ENCODE measurements around the gene PPP1R14C. TPM values are rescaled to one million over a fixed set of nuclear protein-coding genes. Genes with fewer than 3 reads are reported as not detected.

PPP1R14C gene
- polyA plus RNA-seq, 3 donors, result 0.11 TPM; not detected in 2

DNA sequence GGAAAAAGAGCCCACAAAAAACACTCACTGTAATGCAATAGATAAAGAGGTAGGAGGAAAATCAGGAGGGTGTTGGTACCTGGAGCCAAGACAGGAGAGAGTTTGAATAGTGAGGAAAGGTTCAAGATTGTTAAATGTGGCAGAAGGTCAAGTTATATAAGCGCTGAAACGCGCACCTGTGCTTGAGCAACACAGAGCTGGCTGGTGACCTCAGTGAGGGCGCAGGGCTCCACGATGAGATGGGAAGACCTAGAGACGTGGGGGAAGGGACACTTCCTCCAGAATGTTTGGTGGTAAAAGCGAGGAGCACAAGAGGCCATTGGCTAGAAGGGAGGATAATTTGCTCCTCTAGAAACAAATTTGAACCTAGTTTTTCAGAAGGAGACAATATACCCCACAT, 4.2 kb upstream of the PPP1R14C start:
- TF ChIP-seq CTCF (IDR thresholded peaks at IDR 0.05), result no peak
- Histone ChIP-seq H3K9me3 (replicated peaks in 1 of 2; ENCODE audit: control insufficient read depth in 1 of 2, insufficient read depth in 1 of 2, low read length in 2 of 2) (peaks cover 26 to 28% of the 10 kb centered on the region in 2 donors), H4K20me1 (ENCODE audit: insufficient read depth, low read length) (no peaks in the 10 kb centered on the region), H3K27me3 (ENCODE audit: control insufficient read depth in 2 of 2, insufficient read depth in 2 of 2, low read length in 2 of 2) (peaks cover 25 to 45% of the 10 kb centered on the region in 2 donors), H3K79me2 (ENCODE audit: insufficient read depth, low read length) (no peaks in the 10 kb centered on the region), H3K36me3 (replicated peaks in 1 of 2; ENCODE audit: control insufficient read depth in 1 of 2, insufficient read depth in 2 of 2, low read length in 2 of 2) (no peaks in the 10 kb centered on the region), H3K4me1 (ENCODE audit: control insufficient read depth in 1 of 2, insufficient read depth in 2 of 2, low read length in 2 of 2) (peaks cover 16 to 20% of the 10 kb centered on the region in 2 donors), H3K9ac (ENCODE audit: insufficient read depth, low read length, poor library complexity, severe bottlenecking) (no peak overlapping the region), H3K27ac (ENCODE audit: low read depth in 1 of 2, low read length in 2 of 2) (no peak overlapping the region), H3K4me2 (replicated peaks; ENCODE audit: extremely low read depth, low read length, poor library complexity, severe bottlenecking) (no peak overlapping the region), H3K4me3 (replicated peaks in 1 of 3; ENCODE audit: low read depth in 2 of 3, low read length in 3 of 3) (no peak overlapping the region), H2AFZ (ENCODE audit: insufficient read depth, low read depth, low read length, poor library complexity, severe bottlenecking) (no peak overlapping the region)
- no peak overlapping the region for H3K4me3 Mint-ChIP-seq
- no peak for DNase-seq
- H3K36me3 Mint-ChIP-seq, result peaks cover 0 to 1% of the 10 kb centered on the region in 2 donors
- WGBS (ENCODE audit: insufficient coverage), result 84% methylated on average over 6 of the region's 7 CpGs
- no peak overlapping the region for H3K27ac Mint-ChIP-seq
- peaks cover 8% of the 10 kb centered on the region for H3K4me1 Mint-ChIP-seq
- intact Hi-C loops (cut with micrococcal nuclease), result no loop called here
- peaks cover 36 to 51% (median 37%) of the 10 kb centered on the region in 3 donors for H3K27me3 Mint-ChIP-seq (ENCODE audit: low read depth in 3 of 3)
- H3K9me3 Mint-ChIP-seq, result peaks cover 21 to 34% (median 30%) of the 10 kb centered on the region in 7 donors

GRCh38 chr6:150139533-150139932, 3.3 kb upstream of the PPP1R14C start:
- WGBS (ENCODE audit: insufficient coverage), result no CpG with 5 or more reads among the region's 3 CpGs
- intact Hi-C loops (cut with micrococcal nuclease), result no loop called here
- Mint-ChIP-seq H3K9me3 (peaks cover 21 to 37% (median 32%) of the 10 kb centered on the region in 7 donors), H3K36me3 (peaks cover 0 to 6% of the 10 kb centered on the region in 2 donors), H3K27me3 (ENCODE audit: low read depth in 3 of 3) (peaks cover 44 to 60% (median 46%) of the 10 kb centered on the region in 3 donors), H3K4me1 (peaks cover 17% of the 10 kb centered on the region), H3K27ac (no peak overlapping the region), H3K4me3 (peak overlapping the region in 1 of 2 donors; percentile 43)
- Histone ChIP-seq H2AFZ (ENCODE audit: insufficient read depth, low read depth, low read length, poor library complexity, severe bottlenecking) (no peak overlapping the region), H3K4me3 (replicated peaks in 1 of 3; ENCODE audit: low read depth in 2 of 3, low read length in 3 of 3) (no peak overlapping the region), H4K20me1 (ENCODE audit: insufficient read depth, low read length) (no peaks in the 10 kb centered on the region), H3K27me3 (ENCODE audit: control insufficient read depth in 2 of 2, insufficient read depth in 2 of 2, low read length in 2 of 2) (peaks cover 34 to 54% of the 10 kb centered on the region in 2 donors), H3K9me3 (replicated peaks in 1 of 2; ENCODE audit: control insufficient read depth in 1 of 2, insufficient read depth in 1 of 2, low read length in 2 of 2) (peaks cover 28 to 33% of the 10 kb centered on the region in 2 donors), H3K27ac (ENCODE audit: low read depth in 1 of 2, low read length in 2 of 2) (no peak overlapping the region), H3K9ac (ENCODE audit: insufficient read depth, low read length, poor library complexity, severe bottlenecking) (no peak overlapping the region), H3K4me2 (replicated peaks; ENCODE audit: extremely low read depth, low read length, poor library complexity, severe bottlenecking) (no peak overlapping the region), H3K79me2 (ENCODE audit: insufficient read depth, low read length) (no peaks in the 10 kb centered on the region), H3K4me1 (ENCODE audit: control insufficient read depth in 1 of 2, insufficient read depth in 2 of 2, low read length in 2 of 2) (peaks cover 25 to 29% of the 10 kb centered on the region in 2 donors), H3K36me3 (replicated peaks in 1 of 2; ENCODE audit: control insufficient read depth in 1 of 2, insufficient read depth in 2 of 2, low read length in 2 of 2) (no peaks in the 10 kb centered on the region)
- DNase-seq, result no peak
- no peak for TF ChIP-seq CTCF (IDR thresholded peaks at IDR 0.05)
